ENCODE data around the gene ZFAND3. TPM values are rescaled to one million over a fixed set of nuclear protein-coding genes. Genes with fewer than 3 reads are reported as not detected.

Gene ZFAND3
- polyA plus RNA-seq, 1 donor from 2014 or later, result 19.7 TPM

DNA sequence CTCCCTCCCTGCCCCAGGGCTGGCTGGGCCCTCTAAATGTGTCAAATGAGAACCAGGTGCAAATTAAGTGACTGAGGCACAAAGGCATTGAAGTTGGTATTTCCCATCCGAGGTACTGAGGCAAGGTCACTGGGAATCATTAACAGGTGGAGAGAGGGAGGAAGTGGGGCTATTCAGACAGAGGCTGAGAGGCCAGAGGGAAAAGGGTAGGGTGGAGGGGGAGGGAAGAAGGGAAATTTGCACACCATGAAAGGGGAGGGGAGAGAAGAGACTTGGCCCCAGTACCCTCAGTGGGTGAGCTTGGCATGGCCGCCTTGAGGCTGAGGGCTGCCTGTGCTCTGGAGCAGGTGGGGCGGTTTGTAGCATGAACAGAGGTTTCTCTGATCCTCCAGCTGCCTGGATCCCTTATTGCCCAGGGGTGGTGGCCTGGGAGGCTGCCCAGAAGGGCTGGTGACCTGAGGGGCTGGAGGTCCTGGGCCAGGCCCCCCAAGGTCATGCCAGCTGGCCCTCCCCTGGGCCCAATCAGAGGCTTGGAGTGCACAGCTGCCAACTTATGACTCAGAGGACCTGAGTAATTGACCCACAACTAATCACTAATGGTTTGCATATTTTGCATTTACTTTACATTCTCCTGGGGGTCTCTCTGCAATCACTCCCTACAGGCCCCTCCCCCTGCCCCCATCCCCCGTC lies 40.3 kb upstream of the ZFAND3 start:
- Histone ChIP-seq H2AFZ (ENCODE audit: low read depth, low read length) (no peak overlapping the region), H3K27ac (ENCODE audit: low read length) (no peak overlapping the region), H3K9ac (ENCODE audit: low read length) (no peak overlapping the region), H3K9me2 (ENCODE audit: insufficient read depth, low read length) (no peaks in the 10 kb centered on the region), H3F3A (ENCODE audit: insufficient read depth, low read length, poor library complexity, severe bottlenecking) (no peaks in the 10 kb centered on the region), H4K20me1 (ENCODE audit: insufficient read depth) (no peaks in the 10 kb centered on the region), H3K27me3 (ENCODE audit: insufficient read depth, low read depth, low read length) (no peaks in the 10 kb centered on the region), H3K9me3 (ENCODE audit: low read length) (no peaks in the 10 kb centered on the region), H3K4me2 (ENCODE audit: low read length) (no peak overlapping the region), H3K36me3 (ENCODE audit: insufficient read depth, low read length) (no peaks in the 10 kb centered on the region), H3K79me2 (replicated peaks; ENCODE audit: insufficient read depth, low read length) (no peaks in the 10 kb centered on the region), H3K4me3 (ENCODE audit: low read length) (no peak overlapping the region)
- TF ChIP-seq EP300 (conservative IDR thresholded peaks at IDR 0.05; ENCODE audit: poor library complexity, severe bottlenecking), result no peak
- TF ChIP-seq, protein P1, sequence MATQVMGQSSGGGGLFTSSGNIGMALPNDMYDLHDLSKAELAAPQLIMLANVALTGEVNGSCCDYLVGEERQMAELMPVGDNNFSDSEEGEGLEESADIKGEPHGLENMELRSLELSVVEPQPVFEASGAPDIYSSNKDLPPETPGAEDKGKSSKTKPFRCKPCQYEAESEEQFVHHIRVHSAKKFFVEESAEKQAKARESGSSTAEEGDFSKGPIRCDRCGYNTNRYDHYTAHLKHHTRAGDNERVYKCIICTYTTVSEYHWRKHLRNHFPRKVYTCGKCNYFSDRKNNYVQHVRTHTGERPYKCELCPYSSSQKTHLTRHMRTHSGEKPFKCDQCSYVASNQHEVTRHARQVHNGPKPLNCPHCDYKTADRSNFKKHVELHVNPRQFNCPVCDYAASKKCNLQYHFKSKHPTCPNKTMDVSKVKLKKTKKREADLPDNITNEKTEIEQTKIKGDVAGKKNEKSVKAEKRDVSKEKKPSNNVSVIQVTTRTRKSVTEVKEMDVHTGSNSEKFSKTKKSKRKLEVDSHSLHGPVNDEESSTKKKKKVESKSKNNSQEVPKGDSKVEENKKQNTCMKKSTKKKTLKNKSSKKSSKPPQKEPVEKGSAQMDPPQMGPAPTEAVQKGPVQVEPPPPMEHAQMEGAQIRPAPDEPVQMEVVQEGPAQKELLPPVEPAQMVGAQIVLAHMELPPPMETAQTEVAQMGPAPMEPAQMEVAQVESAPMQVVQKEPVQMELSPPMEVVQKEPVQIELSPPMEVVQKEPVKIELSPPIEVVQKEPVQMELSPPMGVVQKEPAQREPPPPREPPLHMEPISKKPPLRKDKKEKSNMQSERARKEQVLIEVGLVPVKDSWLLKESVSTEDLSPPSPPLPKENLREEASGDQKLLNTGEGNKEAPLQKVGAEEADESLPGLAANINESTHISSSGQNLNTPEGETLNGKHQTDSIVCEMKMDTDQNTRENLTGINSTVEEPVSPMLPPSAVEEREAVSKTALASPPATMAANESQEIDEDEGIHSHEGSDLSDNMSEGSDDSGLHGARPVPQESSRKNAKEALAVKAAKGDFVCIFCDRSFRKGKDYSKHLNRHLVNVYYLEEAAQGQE (IDR thresholded peaks at IDR 0.05; ENCODE audit: borderline replicate concordance), result no peak
- no peak for TF ChIP-seq SMC3 (conservative IDR thresholded peaks at IDR 0.05; ENCODE audit: poor library complexity)
- TF ChIP-seq EZH2 (IDR thresholded peaks at IDR 0.05; ENCODE audit: borderline replicate concordance, insufficient read depth, low read length, poor library complexity, severe bottlenecking), result no peak

DNA sequence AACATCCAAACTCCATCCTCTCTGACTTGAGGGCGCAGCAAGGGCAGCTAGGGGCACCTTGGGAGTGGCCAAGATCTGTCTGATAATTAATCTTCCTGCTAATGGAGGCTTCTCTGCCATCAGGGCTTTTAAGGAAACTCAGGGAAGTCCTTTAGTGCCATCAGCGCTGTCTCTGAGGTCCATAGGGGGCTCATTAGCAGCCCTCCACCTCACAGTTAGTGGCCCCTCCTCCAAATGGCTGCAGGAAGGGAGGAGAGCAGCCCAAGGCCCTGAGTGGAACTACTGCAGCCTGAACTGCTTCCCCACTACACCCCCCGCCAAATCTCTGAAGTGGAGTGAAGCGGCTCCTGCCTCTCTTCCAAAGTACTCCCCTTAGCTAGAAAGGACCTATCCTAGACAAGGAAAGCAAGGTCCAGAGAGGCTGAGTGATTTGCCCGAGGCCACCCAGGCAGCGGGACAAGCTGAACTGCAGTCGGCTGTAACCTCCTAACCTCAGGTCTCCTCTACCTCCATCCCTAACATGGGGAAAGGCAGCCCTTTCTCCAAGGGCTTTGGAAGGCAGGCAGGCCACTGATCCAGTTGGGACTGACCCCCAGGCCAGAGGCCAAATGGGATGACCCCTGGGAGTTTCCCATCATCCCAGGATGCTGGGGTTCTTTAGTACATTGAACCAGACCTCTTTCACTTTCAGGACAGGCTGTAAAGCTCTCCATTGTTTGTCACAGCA lies 39.5 kb upstream of the ZFAND3 start:
- Histone ChIP-seq H3K9me2 (ENCODE audit: insufficient read depth, low read length) (no peaks in the 10 kb centered on the region), H3F3A (ENCODE audit: insufficient read depth, low read length, poor library complexity, severe bottlenecking) (no peaks in the 10 kb centered on the region), H3K27ac (ENCODE audit: low read length) (no peak overlapping the region), H4K20me1 (ENCODE audit: insufficient read depth) (no peaks in the 10 kb centered on the region), H2AFZ (ENCODE audit: low read depth, low read length) (no peak overlapping the region), H3K9me3 (ENCODE audit: low read length) (no peaks in the 10 kb centered on the region), H3K79me2 (replicated peaks; ENCODE audit: insufficient read depth, low read length) (no peaks in the 10 kb centered on the region), H3K36me3 (ENCODE audit: insufficient read depth, low read length) (no peaks in the 10 kb centered on the region), H3K27me3 (ENCODE audit: insufficient read depth, low read depth, low read length) (no peaks in the 10 kb centered on the region), H3K4me2 (ENCODE audit: low read length) (no peak overlapping the region), H3K9ac (ENCODE audit: low read length) (no peak overlapping the region), H3K4me3 (ENCODE audit: low read length) (no peak overlapping the region)
- no peak for TF ChIP-seq MXI1 (conservative IDR thresholded peaks at IDR 0.05; ENCODE audit: poor library complexity, severe bottlenecking)
- TF ChIP-seq TAF1 (IDR thresholded peaks at IDR 0.05; ENCODE audit: low read depth), result no peak
- TF ChIP-seq SMC3 (conservative IDR thresholded peaks at IDR 0.05; ENCODE audit: poor library complexity), result no peak

DNA sequence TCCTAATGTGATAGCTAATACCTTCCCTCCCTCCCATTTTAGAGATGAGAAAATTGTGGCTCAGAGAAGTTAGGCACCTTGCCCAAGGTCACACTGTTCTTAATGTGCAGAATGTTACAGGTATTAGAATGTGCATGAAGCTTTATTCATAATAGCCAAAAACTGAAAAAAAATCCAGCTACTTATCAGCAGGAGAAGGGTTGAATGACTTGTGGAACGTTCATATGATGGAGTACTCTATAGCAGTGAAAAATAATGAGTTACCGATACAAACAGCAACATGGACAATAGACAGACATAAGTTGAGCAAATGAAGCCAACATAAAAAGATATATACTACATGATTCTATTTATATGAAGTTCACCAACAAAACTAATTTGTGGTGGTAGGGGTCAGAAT lies 37.7 kb upstream of the ZFAND3 start:
- H3K4me3 ChIP-seq (ENCODE audit: low read length), result no peak overlapping the region
- H2AFZ ChIP-seq (ENCODE audit: low read depth, low read length), result no peak overlapping the region
- no peaks in the 10 kb centered on the region for H4K20me1 ChIP-seq (ENCODE audit: insufficient read depth)
- no peaks in the 10 kb centered on the region for H3K27me3 ChIP-seq (ENCODE audit: insufficient read depth, low read depth, low read length)
- no peaks in the 10 kb centered on the region for H3K79me2 ChIP-seq (replicated peaks; ENCODE audit: insufficient read depth, low read length)
- no peak overlapping the region for H3K27ac ChIP-seq (ENCODE audit: low read length)
- no peaks in the 10 kb centered on the region for H3K9me3 ChIP-seq (ENCODE audit: low read length)
- no peak for TF ChIP-seq SMC3 (conservative IDR thresholded peaks at IDR 0.05; ENCODE audit: poor library complexity)
- no peak for TF ChIP-seq TAF1 (IDR thresholded peaks at IDR 0.05; ENCODE audit: low read depth)
- no peak for TF ChIP-seq EZH2 (IDR thresholded peaks at IDR 0.05; ENCODE audit: borderline replicate concordance, insufficient read depth, low read length, poor library complexity, severe bottlenecking)
- TF ChIP-seq RAD21 (conservative IDR thresholded peaks at IDR 0.05), result no peak
- TF ChIP-seq POLR2AphosphoS5 (IDR thresholded peaks at IDR 0.05), result no peak
- TF ChIP-seq, protein P2, sequence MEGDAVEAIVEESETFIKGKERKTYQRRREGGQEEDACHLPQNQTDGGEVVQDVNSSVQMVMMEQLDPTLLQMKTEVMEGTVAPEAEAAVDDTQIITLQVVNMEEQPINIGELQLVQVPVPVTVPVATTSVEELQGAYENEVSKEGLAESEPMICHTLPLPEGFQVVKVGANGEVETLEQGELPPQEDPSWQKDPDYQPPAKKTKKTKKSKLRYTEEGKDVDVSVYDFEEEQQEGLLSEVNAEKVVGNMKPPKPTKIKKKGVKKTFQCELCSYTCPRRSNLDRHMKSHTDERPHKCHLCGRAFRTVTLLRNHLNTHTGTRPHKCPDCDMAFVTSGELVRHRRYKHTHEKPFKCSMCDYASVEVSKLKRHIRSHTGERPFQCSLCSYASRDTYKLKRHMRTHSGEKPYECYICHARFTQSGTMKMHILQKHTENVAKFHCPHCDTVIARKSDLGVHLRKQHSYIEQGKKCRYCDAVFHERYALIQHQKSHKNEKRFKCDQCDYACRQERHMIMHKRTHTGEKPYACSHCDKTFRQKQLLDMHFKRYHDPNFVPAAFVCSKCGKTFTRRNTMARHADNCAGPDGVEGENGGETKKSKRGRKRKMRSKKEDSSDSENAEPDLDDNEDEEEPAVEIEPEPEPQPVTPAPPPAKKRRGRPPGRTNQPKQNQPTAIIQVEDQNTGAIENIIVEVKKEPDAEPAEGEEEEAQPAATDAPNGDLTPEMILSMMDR (IDR thresholded peaks at IDR 0.05; ENCODE audit: poor library complexity, severe bottlenecking), result no peak
- no peak for TF ChIP-seq MXI1 (conservative IDR thresholded peaks at IDR 0.05; ENCODE audit: poor library complexity, severe bottlenecking)
- no peak for TF ChIP-seq EP300 (conservative IDR thresholded peaks at IDR 0.05; ENCODE audit: poor library complexity, severe bottlenecking)
- TF ChIP-seq, protein P1 (IDR thresholded peaks at IDR 0.05; ENCODE audit: borderline replicate concordance), result no peak
- no peaks in the 10 kb centered on the region for H3F3A ChIP-seq (ENCODE audit: insufficient read depth, low read length, poor library complexity, severe bottlenecking)
- no peaks in the 10 kb centered on the region for H3K36me3 ChIP-seq (ENCODE audit: insufficient read depth, low read length)
- H3K9me2 ChIP-seq (ENCODE audit: insufficient read depth, low read length), result no peaks in the 10 kb centered on the region
- H3K4me2 ChIP-seq (ENCODE audit: low read length), result no peak overlapping the region
- no peak overlapping the region for H3K9ac ChIP-seq (ENCODE audit: low read length)

All from neural cell (in vitro differentiated cells).